Activated CD8-positive, alpha-beta T cell treated with anti-CD3 and anti-CD28 coated beads for 36 hours (primary cell): Measurements from ENCODE around the gene CDC42EP1. TPM values are rescaled to one million over a fixed set of nuclear protein-coding genes. Genes with fewer than 3 reads are reported as not detected.
"Not testable (repeated sequence)": the region's sequence is repeated elsewhere in the genome, so short reads cannot be mapped to it uniquely, and the experiment has no call there.

Experiments used
- ATAC-seq: fragments of 200-7000 bp; cut with Tn5 transposase; one replicate; pipeline ENCODE4 v1.10.0; 2021; ENCODE audit warnings: mild to moderate bottlenecking, moderate library complexity
- CTCF ChIA-PET: fragments of 350-600 bp; sonication (Branson Sonifier 250); formaldehyde crosslinking; loops from one replicate; lab custom pipeline; 2021; ENCODE audit warnings: antibody characterized with exemption; lab: Charles Lee
- POLR2A ChIA-PET: fragments of 350-600 bp; sonication (Branson Sonifier 250); formaldehyde crosslinking; loops from one replicate; lab custom pipeline; 2021; ENCODE audit warnings: antibody characterized with exemption; lab: Charles Lee
- DNase-seq: peaks from one replicate; pipeline ENCODE4 v3.0.0-alpha.2; 2020
- H3K27ac Mint-ChIP-seq: one replicate; pipeline ENCODE4 v1.8.0; 2021; ENCODE audit warnings: mild to moderate bottlenecking, mixed read lengths
- H3K27me3 Mint-ChIP-seq: one replicate; pipeline ENCODE4 v1.8.0; 2021; ENCODE audit warnings: mixed read lengths
- H3K36me3 Mint-ChIP-seq: one replicate; pipeline ENCODE4 v1.8.0; 2021; ENCODE audit warnings: low read depth, mixed read lengths
- H3K4me1 Mint-ChIP-seq: one replicate; pipeline ENCODE4 v1.8.0; 2021; ENCODE audit warnings: low read depth, mixed read lengths
- H3K4me3 Mint-ChIP-seq: one replicate; pipeline ENCODE4 v1.8.0; 2021; ENCODE audit warnings: mild to moderate bottlenecking, moderate library complexity, mixed read lengths
- H3K9me3 Mint-ChIP-seq: one replicate; pipeline ENCODE4 v1.8.0; 2021; ENCODE audit warnings: mixed read lengths
- CTCF ChIP-seq: fragments of 200-600 bp; IDR thresholded peaks from one replicate; pipeline ENCODE4 v1.8.0; 2022; ENCODE audit warnings: antibody characterized with exemption, mild to moderate bottlenecking
- intact Hi-C: fragments of 100-400 bp; cut with micrococcal nuclease; formaldehyde crosslinking; loops from one replicate; pipeline ENCODE4 v1.10.0; 2022
- total RNA-seq, 2 experiments: library from RNA; stranded (reverse); gene quantifications; one replicate each; pipeline ENCODE4 v1.2.3, GENCODE V29; 2021

The CDC42EP1 gene
- total RNA-seq, 2 experiments from 2014 or later = 0.59 to 0.72 TPM

- Mint-ChIP-seq H3K4me1 (peaks cover 30% of the 10 kb centered on the region), H3K27ac (no peak overlapping the region), H3K9me3 (no peaks in the 10 kb centered on the region), H3K36me3 (no peaks in the 10 kb centered on the region), H3K4me3 (no peak overlapping the region), H3K27me3 (no peaks in the 10 kb centered on the region)
- TF ChIP-seq CTCF = no peak
- no peak for DNase-seq
- ChIA-PET POLR2A (interaction anchor here (1.2 kb wide), 1 partner anchor 60 kb away, joined by 3 read pairs; no protein-coding TSS in a partner anchor), CTCF (interaction anchor here (0.7 to 4.2 kb wide), 4 partner anchors 9 to 42 kb away, joined by 3 to 14 read pairs (median 4); no protein-coding TSS in a partner anchor)
- intact Hi-C loops = no loop called here
- no peak for ATAC-seq
These were observed 40.9 kb downstream of the CDC42EP1 start for GRCh38 chr22:37601203-37601539.

- CTCF ChIA-PET = interaction anchor here (1.0 to 4.2 kb wide), 4 partner anchors 9 to 41 kb away, joined by 3 to 24 read pairs (median 10); no protein-coding TSS in a partner anchor
These were observed 41.5 kb downstream of the CDC42EP1 start for GRCh38 chr22:37601540-37602442.

GRCh38 chr22:37602546-37603277 is 42.4 kb downstream of the CDC42EP1 start:
- ChIA-PET CTCF (interaction anchor here (1.3 to 4.2 kb wide), 3 partner anchors 10 to 40 kb away, joined by 6 to 24 read pairs (median 14); no protein-coding TSS in a partner anchor), POLR2A (interaction anchor here (0.8 to 1.7 kb wide), 3 partner anchors 10 to 131 kb away, joined by 3 to 6 read pairs (median 3); no protein-coding TSS in a partner anchor)
- H3K4me1 Mint-ChIP-seq = peaks cover 37% of the 10 kb centered on the region
- ATAC-seq, DNase-seq, intact Hi-C loops, H3K36me3 Mint-ChIP-seq, H3K27ac Mint-ChIP-seq, H3K9me3 Mint-ChIP-seq, H3K4me3 Mint-ChIP-seq, H3K27me3 Mint-ChIP-seq: not testable (repeated sequence)

More at GRCh38 chr22:37601540-37602442, 41.5 kb downstream of the CDC42EP1 start:
- no peak for TF ChIP-seq CTCF
- H3K27ac Mint-ChIP-seq = no peak overlapping the region
- intact Hi-C loops = no loop called here
- no peaks in the 10 kb centered on the region for H3K27me3 Mint-ChIP-seq
- no peaks in the 10 kb centered on the region for H3K36me3 Mint-ChIP-seq
- POLR2A ChIA-PET = interaction anchor here (1.2 to 1.7 kb wide), 2 partner anchors 9 to 61 kb away, joined by 3 to 6 read pairs; no protein-coding TSS in a partner anchor
- H3K4me3 Mint-ChIP-seq = no peak overlapping the region
- H3K9me3 Mint-ChIP-seq = no peaks in the 10 kb centered on the region
- H3K4me1 Mint-ChIP-seq = peaks cover 30% of the 10 kb centered on the region
- no peak for DNase-seq
- ATAC-seq = peak; percentile 32

DNA sequence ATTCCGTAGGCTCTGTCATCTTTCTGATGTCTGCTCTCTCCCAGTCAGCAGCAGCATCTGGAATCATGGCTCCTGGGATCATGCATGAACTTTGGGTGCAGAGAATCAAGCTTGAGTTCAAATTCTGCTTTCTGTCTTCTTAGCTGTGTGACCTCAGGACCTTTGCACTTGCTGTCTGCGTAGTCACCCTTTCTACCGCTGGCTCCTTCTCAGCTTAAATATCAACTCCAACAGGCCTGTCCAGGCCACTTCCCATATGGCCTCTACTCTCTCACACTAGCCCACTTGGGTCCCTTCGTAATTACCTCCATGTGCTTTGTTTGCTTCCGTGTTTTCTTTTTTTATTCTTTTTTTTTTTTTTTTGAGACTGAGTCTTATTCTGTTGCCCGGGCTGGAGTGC is 43.8 kb downstream of the CDC42EP1 start:
- Mint-ChIP-seq H3K27ac (no peak overlapping the region), H3K36me3 (no peaks in the 10 kb centered on the region), H3K9me3 (no peaks in the 10 kb centered on the region), H3K27me3 (no peaks in the 10 kb centered on the region), H3K4me1 (peaks cover 42% of the 10 kb centered on the region), H3K4me3 (no peak overlapping the region)
- intact Hi-C loops = no loop called here
- CTCF ChIA-PET = interaction anchor here (1.2 to 3.4 kb wide), 3 partner anchors 11 to 42 kb away, joined by 4 to 24 read pairs (median 4); no protein-coding TSS in a partner anchor
- ATAC-seq (no peak), DNase-seq (no peak)
- POLR2A ChIA-PET = interaction anchor here (3.4 kb wide), 1 partner anchor 12 kb away, joined by 12 read pairs; no protein-coding TSS in a partner anchor
- TF ChIP-seq CTCF = no peak

DNA sequence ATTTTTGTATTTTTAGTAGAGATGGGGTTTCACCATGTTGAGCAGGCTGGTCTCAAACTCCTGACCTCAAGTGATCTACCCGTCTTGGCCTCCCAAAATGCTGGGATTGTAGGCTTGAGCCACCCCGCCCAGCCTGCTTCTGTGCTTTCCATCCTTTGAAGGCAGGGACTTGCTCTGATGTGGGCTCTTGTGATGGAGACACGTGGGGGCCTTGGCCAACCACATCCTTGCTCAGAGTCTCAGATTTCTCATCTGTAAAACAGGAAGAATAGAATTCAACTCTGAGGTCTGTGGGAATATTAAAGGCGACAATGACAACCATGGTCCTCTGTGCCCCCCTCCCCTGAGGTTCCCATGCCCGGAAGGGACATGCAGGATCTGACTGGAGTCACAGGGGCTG is 44.6 kb downstream of the CDC42EP1 start:
- ATAC-seq = no peak
- POLR2A ChIA-PET = interaction anchor here (3.4 kb wide), 1 partner anchor 13 kb away, joined by 12 read pairs; no protein-coding TSS in a partner anchor
- no peaks in the 10 kb centered on the region for H3K36me3 Mint-ChIP-seq
- CTCF ChIA-PET = interaction anchor here (1.0 to 41.4 kb wide), 7 partner anchors 10 to 66 kb away, joined by 4 to 1770 read pairs (median 24); partner anchors contain the start of genes LGALS1, NOL12, PDXP and SH3BP1
- H3K27ac Mint-ChIP-seq = peak overlapping the region; percentile 66
- no peaks in the 10 kb centered on the region for H3K9me3 Mint-ChIP-seq
- TF ChIP-seq CTCF = no peak
- no peak overlapping the region for H3K4me3 Mint-ChIP-seq
- no peaks in the 10 kb centered on the region for H3K27me3 Mint-ChIP-seq
- peak; percentile 73 for DNase-seq
- peaks cover 42% of the 10 kb centered on the region for H3K4me1 Mint-ChIP-seq
- intact Hi-C loops = no loop called here
